ENCODE data around the gene LANCL2. TPM values are rescaled to one million over a fixed set of nuclear protein-coding genes. Genes with fewer than 3 reads are reported as not detected.
"Not testable (repeated sequence)": the region's sequence is repeated elsewhere in the genome, so short reads cannot be mapped to it uniquely, and the experiment has no call there.

LANCL2 gene
- total and polyA plus RNA-seq, 9 donors, result 16.4 to 20.7 (median 18.4) TPM

GRCh38 chr7:55400191-55400590 lies 35.1 kb downstream of the LANCL2 start:
- Histone ChIP-seq H3K4me1 (ENCODE audit: control insufficient read depth, insufficient read depth, low read length) (no peaks in the 10 kb centered on the region), H3K27me3 (ENCODE audit: control insufficient read depth, insufficient read depth, low read length) (no peaks in the 10 kb centered on the region), H3K36me3 (ENCODE audit: control insufficient read depth, insufficient read depth, low read length) (peaks cover 11% of the 10 kb centered on the region), H3K9me3 (replicated peaks; ENCODE audit: control insufficient read depth, low read depth, low read length) (no peaks in the 10 kb centered on the region), H3K4me3 (ENCODE audit: low read length) (no peak overlapping the region), H3K27ac (ENCODE audit: low read length) (no peak overlapping the region)
- WGBS (ENCODE audit: insufficient coverage), result no CpG with 5 or more reads among the region's 2 CpGs
- no peak for DNase-seq

- H3K36me3 ChIP-seq (ENCODE audit: control insufficient read depth, insufficient read depth, low read length), result peaks cover 28% of the 10 kb centered on the region
- not testable (repeated sequence) for H3K27ac ChIP-seq (ENCODE audit: low read length); DNase-seq; H3K27me3 ChIP-seq (ENCODE audit: control insufficient read depth, insufficient read depth, low read length); H3K9me3 ChIP-seq (replicated peaks; ENCODE audit: control insufficient read depth, low read depth, low read length); H3K4me3 ChIP-seq (ENCODE audit: low read length); H3K4me1 ChIP-seq (ENCODE audit: control insufficient read depth, insufficient read depth, low read length)
- WGBS (ENCODE audit: insufficient coverage), result no CpG with 5 or more reads among the region's 35 CpGs
These were observed 37.4 kb downstream of the LANCL2 start for GRCh38 chr7:55402506-55402905.

- Histone ChIP-seq H3K4me3 (ENCODE audit: low read length) (no peak overlapping the region), H3K27me3 (ENCODE audit: control insufficient read depth, insufficient read depth, low read length) (no peaks in the 10 kb centered on the region), H3K27ac (ENCODE audit: low read length) (no peak overlapping the region), H3K36me3 (ENCODE audit: control insufficient read depth, insufficient read depth, low read length) (peaks cover 27% of the 10 kb centered on the region), H3K9me3 (replicated peaks; ENCODE audit: control insufficient read depth, low read depth, low read length) (no peaks in the 10 kb centered on the region), H3K4me1 (ENCODE audit: control insufficient read depth, insufficient read depth, low read length) (no peaks in the 10 kb centered on the region)
- WGBS (ENCODE audit: insufficient coverage), result 52% methylated on average over 12 of the region's 16 CpGs
- DNase-seq, result no peak
These were observed 40.9 kb downstream of the LANCL2 start for GRCh38 chr7:55405856-55406541.

GRCh38 chr7:55409482-55410225 lies 44.5 kb downstream of the LANCL2 start:
- Histone ChIP-seq H3K27ac (ENCODE audit: low read length) (no peak overlapping the region), H3K4me3 (ENCODE audit: low read length) (no peak overlapping the region), H3K9me3 (replicated peaks; ENCODE audit: control insufficient read depth, low read depth, low read length) (no peaks in the 10 kb centered on the region), H3K4me1 (ENCODE audit: control insufficient read depth, insufficient read depth, low read length) (no peaks in the 10 kb centered on the region), H3K36me3 (ENCODE audit: control insufficient read depth, insufficient read depth, low read length) (peaks cover 25% of the 10 kb centered on the region), H3K27me3 (ENCODE audit: control insufficient read depth, insufficient read depth, low read length) (no peaks in the 10 kb centered on the region)
- 63% methylated on average over 2 of the region's 3 CpGs for WGBS (ENCODE audit: insufficient coverage)
- peak; percentile 22 for DNase-seq

GRCh38 chr7:55410667-55411239 lies 45.6 kb downstream of the LANCL2 start:
- no peaks in the 10 kb centered on the region for H3K4me1 ChIP-seq (ENCODE audit: control insufficient read depth, insufficient read depth, low read length)
- H3K27ac ChIP-seq (ENCODE audit: low read length), result no peak overlapping the region
- no peak overlapping the region for H3K4me3 ChIP-seq (ENCODE audit: low read length)
- WGBS (ENCODE audit: insufficient coverage), result 87% methylated on average over 3 of the region's 4 CpGs
- DNase-seq, result no peak
- H3K9me3 ChIP-seq (replicated peaks; ENCODE audit: control insufficient read depth, low read depth, low read length), result no peaks in the 10 kb centered on the region
- no peaks in the 10 kb centered on the region for H3K27me3 ChIP-seq (ENCODE audit: control insufficient read depth, insufficient read depth, low read length)
- peaks cover 19% of the 10 kb centered on the region for H3K36me3 ChIP-seq (ENCODE audit: control insufficient read depth, insufficient read depth, low read length)

GRCh38 chr7:55411844-55412243 lies 46.7 kb downstream of the LANCL2 start:
- Histone ChIP-seq H3K4me3 (ENCODE audit: low read length) (no peak overlapping the region), H3K27ac (ENCODE audit: low read length) (no peak overlapping the region), H3K9me3 (replicated peaks; ENCODE audit: control insufficient read depth, low read depth, low read length) (no peaks in the 10 kb centered on the region), H3K27me3 (ENCODE audit: control insufficient read depth, insufficient read depth, low read length) (no peaks in the 10 kb centered on the region), H3K36me3 (ENCODE audit: control insufficient read depth, insufficient read depth, low read length) (peaks cover 8% of the 10 kb centered on the region), H3K4me1 (ENCODE audit: control insufficient read depth, insufficient read depth, low read length) (no peaks in the 10 kb centered on the region)
- 94% methylated on average over 4 of the region's 12 CpGs for WGBS (ENCODE audit: insufficient coverage)
- no peak for DNase-seq

- Histone ChIP-seq H3K4me1 (ENCODE audit: control insufficient read depth, insufficient read depth, low read length) (no peaks in the 10 kb centered on the region), H3K9me3 (replicated peaks; ENCODE audit: control insufficient read depth, low read depth, low read length) (no peaks in the 10 kb centered on the region), H3K27me3 (ENCODE audit: control insufficient read depth, insufficient read depth, low read length) (no peaks in the 10 kb centered on the region), H3K36me3 (ENCODE audit: control insufficient read depth, insufficient read depth, low read length) (peaks cover 4% of the 10 kb centered on the region), H3K4me3 (ENCODE audit: low read length) (no peak overlapping the region), H3K27ac (ENCODE audit: low read length) (no peak overlapping the region)
- DNase-seq, result no peak
- WGBS (ENCODE audit: insufficient coverage), result 64% methylated on average over 3 of the region's 3 CpGs
These were observed 48.3 kb downstream of the LANCL2 start for GRCh38 chr7:55413442-55413841.

- Histone ChIP-seq H3K36me3 (ENCODE audit: control insufficient read depth, insufficient read depth, low read length) (peaks cover 8% of the 10 kb centered on the region), H3K4me1 (ENCODE audit: control insufficient read depth, insufficient read depth, low read length) (no peaks in the 10 kb centered on the region), H3K9me3 (replicated peaks; ENCODE audit: control insufficient read depth, low read depth, low read length) (no peaks in the 10 kb centered on the region), H3K4me3 (ENCODE audit: low read length) (no peak overlapping the region), H3K27me3 (ENCODE audit: control insufficient read depth, insufficient read depth, low read length) (no peaks in the 10 kb centered on the region), H3K27ac (ENCODE audit: low read length) (no peak overlapping the region)
- WGBS (ENCODE audit: insufficient coverage), result 94% methylated on average over 2 of the region's 6 CpGs
- DNase-seq, result peak; percentile 70
These were observed 50.1 kb downstream of the LANCL2 start for GRCh38 chr7:55415173-55415778.

GRCh38 chr7:55417456-55417855 lies 52.3 kb downstream of the LANCL2 start:
- not testable (repeated sequence) for H3K27ac ChIP-seq (ENCODE audit: low read length); H3K4me1 ChIP-seq (ENCODE audit: control insufficient read depth, insufficient read depth, low read length); H3K9me3 ChIP-seq (replicated peaks; ENCODE audit: control insufficient read depth, low read depth, low read length); DNase-seq; H3K27me3 ChIP-seq (ENCODE audit: control insufficient read depth, insufficient read depth, low read length); H3K36me3 ChIP-seq (ENCODE audit: control insufficient read depth, insufficient read depth, low read length); H3K4me3 ChIP-seq (ENCODE audit: low read length)
- WGBS (ENCODE audit: insufficient coverage), result no CpG with 5 or more reads among the region's 4 CpGs

- Histone ChIP-seq H3K4me1 (ENCODE audit: control insufficient read depth, insufficient read depth, low read length) (no peaks in the 10 kb centered on the region), H3K27ac (ENCODE audit: low read length) (no peak overlapping the region), H3K9me3 (replicated peaks; ENCODE audit: control insufficient read depth, low read depth, low read length) (no peaks in the 10 kb centered on the region), H3K4me3 (ENCODE audit: low read length) (no peak overlapping the region), H3K36me3 (ENCODE audit: control insufficient read depth, insufficient read depth, low read length) (peaks cover 10% of the 10 kb centered on the region), H3K27me3 (ENCODE audit: control insufficient read depth, insufficient read depth, low read length) (no peaks in the 10 kb centered on the region)
- no peak for DNase-seq
- WGBS (ENCODE audit: insufficient coverage), result no CpG with 5 or more reads among the region's 3 CpGs
These were observed 55.4 kb downstream of the LANCL2 start for GRCh38 chr7:55420530-55420929.

All from muscle of leg (tissue), 11 donors.